Erythroblast (primary cell): ENCODE measurements around the gene SPTSSA.

ENCODE experiments used
- GATA1 ChIP-seq: IDR thresholded peaks from 2 replicates; pipeline ENCODE4 v1.6.1; 2011; ENCODE audit warnings: low read depth, mild to moderate bottlenecking, control low read depth, low read length, moderate library complexity
- POLR2A ChIP-seq: IDR thresholded peaks from 2 replicates; pipeline ENCODE4 v1.6.1; 2011; ENCODE audit warnings: mild to moderate bottlenecking, low read length

GRCh38 chr14:34450542-34450915 lies 11.5 kb downstream of the SPTSSA start:
- TF ChIP-seq POLR2A: no peak
- TF ChIP-seq GATA1: no peak
